ENCODE measurements around the gene HIVEP3.
A peak's percentile ranks its signal among the peaks of the same experiment; 100 is the strongest.

Gene HIVEP3

GRCh38 chr1:41741244-41741643 is 177.5 kb downstream of the HIVEP3 start:
- TF ChIP-seq, protein P1, sequence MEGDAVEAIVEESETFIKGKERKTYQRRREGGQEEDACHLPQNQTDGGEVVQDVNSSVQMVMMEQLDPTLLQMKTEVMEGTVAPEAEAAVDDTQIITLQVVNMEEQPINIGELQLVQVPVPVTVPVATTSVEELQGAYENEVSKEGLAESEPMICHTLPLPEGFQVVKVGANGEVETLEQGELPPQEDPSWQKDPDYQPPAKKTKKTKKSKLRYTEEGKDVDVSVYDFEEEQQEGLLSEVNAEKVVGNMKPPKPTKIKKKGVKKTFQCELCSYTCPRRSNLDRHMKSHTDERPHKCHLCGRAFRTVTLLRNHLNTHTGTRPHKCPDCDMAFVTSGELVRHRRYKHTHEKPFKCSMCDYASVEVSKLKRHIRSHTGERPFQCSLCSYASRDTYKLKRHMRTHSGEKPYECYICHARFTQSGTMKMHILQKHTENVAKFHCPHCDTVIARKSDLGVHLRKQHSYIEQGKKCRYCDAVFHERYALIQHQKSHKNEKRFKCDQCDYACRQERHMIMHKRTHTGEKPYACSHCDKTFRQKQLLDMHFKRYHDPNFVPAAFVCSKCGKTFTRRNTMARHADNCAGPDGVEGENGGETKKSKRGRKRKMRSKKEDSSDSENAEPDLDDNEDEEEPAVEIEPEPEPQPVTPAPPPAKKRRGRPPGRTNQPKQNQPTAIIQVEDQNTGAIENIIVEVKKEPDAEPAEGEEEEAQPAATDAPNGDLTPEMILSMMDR (conservative IDR thresholded peaks at IDR 0.05; ENCODE audit: low read depth, low read length), result no peak
- peaks cover 34% of the 10 kb centered on the region for H3K4me1 ChIP-seq (ENCODE audit: low read depth, poor library complexity, severe bottlenecking)
- no peak overlapping the region for H3K27ac ChIP-seq
- no peaks in the 10 kb centered on the region for H4K20me1 ChIP-seq (ENCODE audit: insufficient read depth)
- H3K36me3 ChIP-seq (ENCODE audit: insufficient read depth), result no peaks in the 10 kb centered on the region
- no peak overlapping the region for H3K4me3 ChIP-seq (IDR thresholded peaks at IDR 0.05; ENCODE audit: insufficient read depth, low read depth, low read length)
- no peak overlapping the region for H2AFZ ChIP-seq (ENCODE audit: low read depth)
- no peak overlapping the region for H3K4me2 ChIP-seq
- H3K79me2 ChIP-seq (ENCODE audit: insufficient read depth, low read depth), result no peaks in the 10 kb centered on the region
- H3K9ac ChIP-seq, result no peak overlapping the region
- H3K27me3 ChIP-seq (ENCODE audit: insufficient read depth, low read depth), result no peaks in the 10 kb centered on the region

GRCh38 chr1:41740630-41741239 is 178.0 kb downstream of the HIVEP3 start:
- H3K36me3 ChIP-seq (ENCODE audit: insufficient read depth), result no peaks in the 10 kb centered on the region
- H3K4me2 ChIP-seq, result no peak overlapping the region
- H2AFZ ChIP-seq (ENCODE audit: low read depth), result no peak overlapping the region
- H3K79me2 ChIP-seq (ENCODE audit: insufficient read depth, low read depth), result no peaks in the 10 kb centered on the region
- H3K27ac ChIP-seq, result no peak overlapping the region
- no peaks in the 10 kb centered on the region for H4K20me1 ChIP-seq (ENCODE audit: insufficient read depth)
- H3K9ac ChIP-seq, result no peak overlapping the region
- TF ChIP-seq, protein P1 (conservative IDR thresholded peaks at IDR 0.05; ENCODE audit: low read depth, low read length), result no peak
- no peak overlapping the region for H3K4me3 ChIP-seq (IDR thresholded peaks at IDR 0.05; ENCODE audit: insufficient read depth, low read depth, low read length)
- peaks cover 34% of the 10 kb centered on the region for H3K4me1 ChIP-seq (ENCODE audit: low read depth, poor library complexity, severe bottlenecking)
- H3K27me3 ChIP-seq (ENCODE audit: insufficient read depth, low read depth), result no peaks in the 10 kb centered on the region

- Histone ChIP-seq H3K4me3 (IDR thresholded peaks at IDR 0.05; ENCODE audit: insufficient read depth, low read depth, low read length) (no peak overlapping the region), H3K27me3 (ENCODE audit: insufficient read depth, low read depth) (no peaks in the 10 kb centered on the region), H3K36me3 (ENCODE audit: insufficient read depth) (no peaks in the 10 kb centered on the region), H3K4me2 (0 out of 2 replicates have a peak overlapping the region, but pooled peaks have one; percentile 94), H4K20me1 (ENCODE audit: insufficient read depth) (no peaks in the 10 kb centered on the region), H3K9ac (no peak overlapping the region), H3K27ac (no peak overlapping the region; the same call in 1 of the 2 replicates), H2AFZ (ENCODE audit: low read depth) (no peak overlapping the region), H3K79me2 (ENCODE audit: insufficient read depth, low read depth) (no peaks in the 10 kb centered on the region), H3K4me1 (ENCODE audit: low read depth, poor library complexity, severe bottlenecking) (peaks cover 34% of the 10 kb centered on the region)
- TF ChIP-seq, protein P1 (conservative IDR thresholded peaks at IDR 0.05; ENCODE audit: low read depth, low read length), result no peak
Measured at GRCh38 chr1:41740058-41740457, 178.7 kb downstream of the HIVEP3 start.

DNA sequence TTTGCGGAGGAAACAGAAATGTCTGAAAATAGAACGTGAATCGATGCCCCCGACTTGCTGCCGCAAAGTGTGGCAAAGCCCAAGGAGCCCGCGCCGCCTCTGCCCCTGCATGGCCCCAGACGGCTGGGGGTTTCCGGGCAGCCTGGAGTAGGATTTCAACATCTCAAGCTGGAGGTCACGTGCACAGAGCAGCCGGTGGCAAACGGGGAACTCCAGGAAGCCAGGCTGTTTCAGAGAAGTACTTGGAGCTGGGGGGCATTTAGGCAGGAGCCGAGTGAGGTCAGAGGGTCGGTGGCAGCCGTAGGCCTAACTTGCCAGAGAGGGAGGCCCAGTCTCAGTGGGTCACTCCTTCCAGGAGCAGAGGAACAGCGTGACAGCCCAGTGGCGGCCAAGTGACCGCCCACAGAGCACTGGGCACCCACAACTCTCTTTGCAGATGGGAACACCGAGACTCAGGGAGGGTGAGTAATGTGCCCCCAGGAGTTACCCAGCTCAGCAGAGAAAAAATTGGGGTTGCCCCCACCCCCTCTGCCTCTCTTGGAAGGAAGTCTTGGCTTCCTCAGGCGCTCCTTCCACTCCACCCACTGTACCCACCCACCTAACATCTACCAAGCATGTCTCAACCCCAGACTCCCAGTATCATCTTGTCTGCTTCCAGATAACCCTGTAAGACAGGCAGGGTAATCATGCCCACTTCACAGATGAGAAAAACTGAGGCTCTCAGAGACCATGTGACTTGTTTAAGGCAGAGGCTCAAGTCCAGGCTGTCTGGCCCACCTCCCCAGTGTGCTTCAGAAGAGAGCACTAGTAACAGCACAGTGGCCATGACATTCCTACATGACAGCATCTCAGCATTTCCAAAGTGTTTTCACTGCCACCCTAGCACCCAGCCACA is 179.4 kb downstream of the HIVEP3 start:
- TF ChIP-seq, protein P1 (conservative IDR thresholded peaks at IDR 0.05; ENCODE audit: low read depth, low read length), result no peak
- peak overlapping the region; percentile 74 for H3K27ac ChIP-seq
- peak overlapping the region; percentile 76 for H3K9ac ChIP-seq
- no peaks in the 10 kb centered on the region for H4K20me1 ChIP-seq (ENCODE audit: insufficient read depth)
- no peaks in the 10 kb centered on the region for H3K79me2 ChIP-seq (ENCODE audit: insufficient read depth, low read depth)
- peaks cover 34% of the 10 kb centered on the region for H3K4me1 ChIP-seq (ENCODE audit: low read depth, poor library complexity, severe bottlenecking)
- no peaks in the 10 kb centered on the region for H3K27me3 ChIP-seq (ENCODE audit: insufficient read depth, low read depth)
- no peak overlapping the region for H3K4me3 ChIP-seq (IDR thresholded peaks at IDR 0.05; ENCODE audit: insufficient read depth, low read depth, low read length)
- peak overlapping the region; percentile 85 for H2AFZ ChIP-seq (ENCODE audit: low read depth)
- H3K36me3 ChIP-seq (ENCODE audit: insufficient read depth), result no peaks in the 10 kb centered on the region
- peak overlapping the region; percentile 94 for H3K4me2 ChIP-seq

All from KMS-11 (cell line).